Esophagus muscularis mucosa (tissue), 3 donors: ENCODE measurements around the gene PBX3.

Experiments
- POLR2A ChIP-seq: fragments of 450-650 bp; IDR thresholded peaks from one replicate; pipeline ENCODE4 v1.6.1; 2017; ENCODE audit warnings: antibody characterized with exemption, moderate library complexity, mild to moderate bottlenecking, low read depth
- TF ChIP-seq, protein P1 (sequence below), 3 experiments: fragments of 200-600 bp in 2 of 3; fragments of 450-650 bp in 1 of 3; sonication (generic) in 2 of 3; IDR thresholded peaks; one replicate each; pipeline ENCODE4 v1.5.1; 2017 to 2019; ENCODE audit warnings: antibody characterized with exemption in 3 of 3, mild to moderate bottlenecking in 2 of 3, moderate library complexity in 1 of 3

DNA sequence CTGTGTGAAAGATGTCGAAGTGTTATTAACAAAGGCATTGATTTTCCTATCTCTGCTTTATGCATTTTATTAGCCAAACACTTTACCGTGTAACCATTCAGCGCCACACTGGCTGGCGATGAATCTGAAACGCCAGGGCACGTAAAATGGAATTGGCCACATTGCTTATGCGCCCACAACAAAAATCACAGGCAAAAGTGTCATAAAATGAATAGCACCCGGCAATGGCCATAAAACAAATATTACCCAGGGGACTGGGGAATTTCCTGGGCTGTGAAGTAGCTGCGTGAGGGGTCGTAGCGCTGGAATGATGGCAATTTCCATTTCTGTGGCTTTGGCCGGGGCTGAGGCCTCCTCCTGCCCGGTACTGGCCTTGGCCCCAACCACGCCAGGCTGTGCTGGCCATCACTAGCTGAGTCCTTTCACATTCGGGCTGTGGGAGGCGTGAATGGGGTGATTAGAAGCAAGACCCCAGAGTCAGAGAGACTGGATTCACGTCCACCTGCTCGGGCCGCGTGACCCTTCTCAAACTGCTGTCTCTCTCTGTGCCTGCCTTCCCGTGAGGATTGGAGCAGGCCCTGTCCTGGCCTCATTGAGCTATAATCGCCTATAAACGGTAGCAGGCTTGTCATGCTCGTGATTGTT is 254.5 kb downstream of the PBX3 start:
- TF ChIP-seq, protein P1, sequence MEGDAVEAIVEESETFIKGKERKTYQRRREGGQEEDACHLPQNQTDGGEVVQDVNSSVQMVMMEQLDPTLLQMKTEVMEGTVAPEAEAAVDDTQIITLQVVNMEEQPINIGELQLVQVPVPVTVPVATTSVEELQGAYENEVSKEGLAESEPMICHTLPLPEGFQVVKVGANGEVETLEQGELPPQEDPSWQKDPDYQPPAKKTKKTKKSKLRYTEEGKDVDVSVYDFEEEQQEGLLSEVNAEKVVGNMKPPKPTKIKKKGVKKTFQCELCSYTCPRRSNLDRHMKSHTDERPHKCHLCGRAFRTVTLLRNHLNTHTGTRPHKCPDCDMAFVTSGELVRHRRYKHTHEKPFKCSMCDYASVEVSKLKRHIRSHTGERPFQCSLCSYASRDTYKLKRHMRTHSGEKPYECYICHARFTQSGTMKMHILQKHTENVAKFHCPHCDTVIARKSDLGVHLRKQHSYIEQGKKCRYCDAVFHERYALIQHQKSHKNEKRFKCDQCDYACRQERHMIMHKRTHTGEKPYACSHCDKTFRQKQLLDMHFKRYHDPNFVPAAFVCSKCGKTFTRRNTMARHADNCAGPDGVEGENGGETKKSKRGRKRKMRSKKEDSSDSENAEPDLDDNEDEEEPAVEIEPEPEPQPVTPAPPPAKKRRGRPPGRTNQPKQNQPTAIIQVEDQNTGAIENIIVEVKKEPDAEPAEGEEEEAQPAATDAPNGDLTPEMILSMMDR (IDR thresholded peaks at IDR 0.05) = no peak
- no peak for TF ChIP-seq POLR2A
